ENCODE results near the gene PSMB5. TPM values are rescaled to one million over a fixed set of nuclear protein-coding genes. Genes with fewer than 3 reads are reported as not detected.

PSMB5 gene
- total and polyA plus RNA-seq, 9 of the 15 experiments (the other 6 are each of a cell fraction or from before 2014, with no cell fraction given): 198 to 1,870 (median 269) TPM

DNA sequence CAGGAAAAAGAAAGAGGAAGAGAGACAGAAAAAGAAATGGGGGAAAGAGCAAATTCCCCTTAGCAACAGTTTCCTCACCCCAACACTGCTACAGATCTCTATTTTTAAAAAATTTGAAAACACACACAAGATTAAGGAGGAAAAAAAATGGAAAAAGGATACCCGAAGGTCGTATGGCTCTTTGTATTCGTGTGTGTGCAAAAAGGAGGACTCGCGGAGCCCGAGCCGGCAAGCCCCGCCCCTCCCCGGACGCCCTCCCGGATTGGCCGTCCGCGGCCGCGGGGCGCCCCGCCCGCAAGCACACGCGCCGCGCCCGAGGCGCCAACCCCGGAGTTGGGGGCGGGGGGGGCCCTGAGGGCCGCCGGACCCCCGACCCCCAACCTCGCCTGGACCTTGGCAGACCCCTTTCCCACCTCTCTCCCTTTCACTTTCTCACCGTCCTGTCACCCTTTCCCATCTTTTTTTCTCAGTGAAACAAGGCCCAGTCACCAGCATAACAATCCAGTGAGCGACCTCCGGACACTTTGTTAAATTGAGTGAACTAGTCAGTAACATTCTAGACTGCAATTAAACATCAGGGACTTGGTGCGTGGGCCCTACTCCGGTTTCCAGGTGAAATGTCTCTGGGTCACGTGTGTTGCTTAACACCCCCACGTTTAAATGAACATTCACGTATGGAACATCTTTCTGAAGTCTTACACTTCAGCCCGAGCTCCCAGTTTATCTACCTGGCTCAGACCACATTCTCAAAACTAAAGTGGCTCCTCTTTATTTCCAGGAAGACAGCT lies 24.6 kb downstream of the PSMB5 start, which contains the start of gene C14orf93 (continued):
- TF ChIP-seq, protein P1, sequence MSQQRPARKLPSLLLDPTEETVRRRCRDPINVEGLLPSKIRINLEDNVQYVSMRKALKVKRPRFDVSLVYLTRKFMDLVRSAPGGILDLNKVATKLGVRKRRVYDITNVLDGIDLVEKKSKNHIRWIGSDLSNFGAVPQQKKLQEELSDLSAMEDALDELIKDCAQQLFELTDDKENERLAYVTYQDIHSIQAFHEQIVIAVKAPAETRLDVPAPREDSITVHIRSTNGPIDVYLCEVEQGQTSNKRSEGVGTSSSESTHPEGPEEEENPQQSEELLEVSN (IDR thresholded peaks at IDR 0.05; ENCODE audit: borderline replicate concordance in 1 of 2, extremely low read depth in 1 of 2, insufficient read depth in 1 of 2, insufficient read length in 1 of 2, low read depth in 1 of 2, low read length in 1 of 2, poor library complexity in 1 of 2, severe bottlenecking in 1 of 2): peak; percentile 69 to 94
- TF ChIP-seq ARID1B (IDR thresholded peaks at IDR 0.05) (peak; percentile 55), ASH1L (IDR thresholded peaks at IDR 0.05; ENCODE audit: borderline replicate concordance, low read depth, partially characterized antibody) (no peak), SAFB2 (IDR thresholded peaks at IDR 0.05; ENCODE audit: borderline replicate concordance, low read depth, low read length, severe bottlenecking) (no peak), LCOR (CRISPR knock-in tag; IDR thresholded peaks at IDR 0.05) (peak; percentile 36; the same call in 1 of the 2 replicates), LARP7 (IDR thresholded peaks at IDR 0.05) (no peak), ZNF75A (CRISPR knock-in tag; IDR thresholded peaks at IDR 0.05) (no peak), FOXA3 (CRISPR knock-in tag; conservative IDR thresholded peaks at IDR 0.05 in 1 of 2, IDR thresholded peaks at IDR 0.05 in 1 of 2) (no peak), TAF1 (IDR thresholded peaks at IDR 0.05; ENCODE audit: control insufficient read depth, extremely low read depth, insufficient read depth, low read length, severe bottlenecking) (peak; percentile 67), MAZ (CRISPR knock-in tag; conservative IDR thresholded peaks at IDR 0.05 in 1 of 2, IDR thresholded peaks at IDR 0.05 in 1 of 2) (peak; percentile 45 to 66; a peak in 3 of 4 replicates), BRD9 (IDR thresholded peaks at IDR 0.05; ENCODE audit: low read depth, partially characterized antibody) (peak; percentile 83), BHLHE40 (IDR thresholded peaks at IDR 0.05; ENCODE audit: low read length) (peak; percentile 76), C11orf30 (IDR thresholded peaks at IDR 0.05; ENCODE audit: low read depth) (no peak), NBN (IDR thresholded peaks at IDR 0.05; ENCODE audit: low read depth) (peak; percentile 12)
- TF ChIP-seq, protein P2, sequence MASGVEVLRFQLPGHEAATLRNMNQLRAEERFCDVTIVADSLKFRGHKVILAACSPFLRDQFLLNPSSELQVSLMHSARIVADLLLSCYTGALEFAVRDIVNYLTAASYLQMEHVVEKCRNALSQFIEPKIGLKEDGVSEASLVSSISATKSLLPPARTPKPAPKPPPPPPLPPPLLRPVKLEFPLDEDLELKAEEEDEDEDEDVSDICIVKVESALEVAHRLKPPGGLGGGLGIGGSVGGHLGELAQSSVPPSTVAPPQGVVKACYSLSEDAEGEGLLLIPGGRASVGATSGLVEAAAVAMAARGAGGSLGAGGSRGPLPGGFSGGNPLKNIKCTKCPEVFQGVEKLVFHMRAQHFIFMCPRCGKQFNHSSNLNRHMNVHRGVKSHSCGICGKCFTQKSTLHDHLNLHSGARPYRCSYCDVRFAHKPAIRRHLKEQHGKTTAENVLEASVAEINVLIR (CRISPR knock-in tag; IDR thresholded peaks at IDR 0.05): no peak
